ENCODE results near the gene ZNF138.

GRCh38 chr7:64882341-64883112 is 88.3 kb downstream of the ZNF138 start:
- no peak for TF ChIP-seq GATA2 (IDR thresholded peaks at IDR 0.05; ENCODE audit: low read depth, low read length)
- no peak for TF ChIP-seq GATA3 (IDR thresholded peaks at IDR 0.05; ENCODE audit: low read depth, low read length)
